Effector memory CD8-positive, alpha-beta T cell (primary cell): ENCODE measurements around the gene CALU.

ENCODE experiments used
- ATAC-seq: fragments of 150-1000 bp; cut with Tn5 transposase; replicated peaks from 2 replicates; pipeline ENCODE4 v1.10.0; 2021; ENCODE audit warnings: mild to moderate bottlenecking, moderate library complexity
- DNase-seq, 3 experiments: peaks; one replicate each; pipeline ENCODE4 v3.0.0; 2021
- H3K27ac Mint-ChIP-seq, 2 donors: one replicate each; pipeline ENCODE4 v1.8.0; 2022; ENCODE audit warnings: mild to moderate bottlenecking in 2 of 2, mixed read lengths in 2 of 2, moderate library complexity in 2 of 2
- H3K27me3 Mint-ChIP-seq, 2 donors: one replicate each; pipeline ENCODE4 v1.8.0; 2022; ENCODE audit warnings: mixed read lengths in 2 of 2
- H3K36me3 Mint-ChIP-seq: one replicate; pipeline ENCODE4 v1.8.0; 2022; ENCODE audit warnings: mild to moderate bottlenecking, moderate library complexity, mixed read lengths; ENCODE audit not compliant: insufficient read depth
- H3K4me1 Mint-ChIP-seq, 2 donors: one replicate each; pipeline ENCODE4 v1.8.0; 2022; ENCODE audit warnings: low read depth in 2 of 2, mixed read lengths in 2 of 2
- H3K4me3 Mint-ChIP-seq, 2 donors: one replicate each; pipeline ENCODE4 v1.8.0; 2022; ENCODE audit warnings: mild to moderate bottlenecking in 2 of 2, mixed read lengths in 2 of 2, moderate library complexity in 2 of 2
- H3K9me3 Mint-ChIP-seq, 2 donors: one replicate each; pipeline ENCODE4 v1.8.0; 2022; ENCODE audit warnings: mixed read lengths in 2 of 2

Gene CALU

DNA sequence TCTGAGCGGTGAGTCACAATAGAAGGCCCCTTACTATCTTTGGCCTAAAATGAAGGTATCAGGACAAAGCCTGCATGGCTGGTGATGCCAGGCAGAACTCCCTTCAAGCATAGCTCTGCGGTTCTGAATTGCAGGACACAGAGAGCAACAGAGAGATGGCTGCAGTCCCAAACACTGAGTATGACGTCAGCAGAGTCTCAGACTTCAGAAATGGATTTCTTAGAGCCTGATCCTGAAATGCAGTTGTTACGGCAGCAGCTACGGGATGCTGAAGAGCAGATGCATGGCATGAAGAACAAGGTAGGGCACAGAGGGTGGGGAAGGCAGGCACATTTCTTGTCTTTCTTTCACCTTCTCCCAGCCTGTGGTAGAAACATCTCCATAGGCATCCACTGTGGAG, 66.1 kb downstream of the CALU start:
- no peaks in the 10 kb centered on the region for H3K27me3 Mint-ChIP-seq
- no peak overlapping the region for H3K4me3 Mint-ChIP-seq
- no peak for ATAC-seq
- no peaks in the 10 kb centered on the region for H3K4me1 Mint-ChIP-seq
- DNase-seq: no peak
- H3K36me3 Mint-ChIP-seq: no peaks in the 10 kb centered on the region
- no peaks in the 10 kb centered on the region for H3K9me3 Mint-ChIP-seq
- no peak overlapping the region for H3K27ac Mint-ChIP-seq

DNA sequence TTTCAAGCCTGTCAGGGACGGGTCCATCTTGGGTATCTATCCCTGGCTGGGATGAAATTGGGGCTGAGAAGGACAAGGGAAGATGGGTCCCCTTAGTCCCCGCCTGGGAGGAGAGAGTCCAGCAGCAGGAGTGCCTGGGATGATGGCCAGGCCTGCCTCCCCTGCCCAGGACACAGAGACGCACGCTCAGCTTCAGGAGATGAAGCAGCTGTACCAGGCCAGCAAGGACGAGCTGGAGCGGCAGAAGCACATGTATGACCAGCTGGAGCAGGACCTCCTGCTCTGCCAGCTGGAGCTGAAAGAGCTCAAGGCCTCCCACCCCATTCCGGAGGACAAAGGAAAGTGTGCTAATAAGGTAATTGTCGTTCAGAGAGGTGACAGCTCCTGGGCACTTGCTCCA, 68.0 kb downstream of the CALU start:
- H3K4me1 Mint-ChIP-seq: no peaks in the 10 kb centered on the region
- ATAC-seq (no peak), DNase-seq (no peak)
- H3K4me3 Mint-ChIP-seq: no peak overlapping the region
- H3K9me3 Mint-ChIP-seq: no peaks in the 10 kb centered on the region
- no peak overlapping the region for H3K27ac Mint-ChIP-seq
- no peaks in the 10 kb centered on the region for H3K36me3 Mint-ChIP-seq
- no peaks in the 10 kb centered on the region for H3K27me3 Mint-ChIP-seq

DNA sequence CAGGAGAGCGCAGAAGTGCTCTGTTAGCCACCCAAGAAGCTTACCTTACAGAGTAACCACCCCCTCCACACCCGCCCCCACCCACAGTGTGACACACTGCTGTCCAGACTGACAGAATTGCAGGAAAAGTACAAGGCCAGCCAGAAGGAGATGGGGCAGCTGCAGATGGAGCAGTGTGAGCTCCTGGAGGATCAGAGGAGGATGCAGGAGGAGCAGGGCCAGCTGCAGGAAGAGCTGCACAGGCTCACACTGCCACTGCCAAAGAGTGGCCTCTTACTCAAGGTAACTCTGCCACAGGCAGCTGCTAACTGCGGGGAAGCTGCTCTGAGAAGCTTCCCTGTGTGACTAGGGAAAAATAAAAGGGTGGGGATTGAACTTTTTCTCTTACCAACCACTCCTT, 70.2 kb downstream of the CALU start:
- Mint-ChIP-seq H3K27ac (no peak overlapping the region), H3K9me3 (no peaks in the 10 kb centered on the region), H3K4me1 (no peaks in the 10 kb centered on the region), H3K4me3 (no peak overlapping the region), H3K36me3 (no peaks in the 10 kb centered on the region), H3K27me3 (no peaks in the 10 kb centered on the region)
- no peak for DNase-seq
- ATAC-seq: no peak

DNA sequence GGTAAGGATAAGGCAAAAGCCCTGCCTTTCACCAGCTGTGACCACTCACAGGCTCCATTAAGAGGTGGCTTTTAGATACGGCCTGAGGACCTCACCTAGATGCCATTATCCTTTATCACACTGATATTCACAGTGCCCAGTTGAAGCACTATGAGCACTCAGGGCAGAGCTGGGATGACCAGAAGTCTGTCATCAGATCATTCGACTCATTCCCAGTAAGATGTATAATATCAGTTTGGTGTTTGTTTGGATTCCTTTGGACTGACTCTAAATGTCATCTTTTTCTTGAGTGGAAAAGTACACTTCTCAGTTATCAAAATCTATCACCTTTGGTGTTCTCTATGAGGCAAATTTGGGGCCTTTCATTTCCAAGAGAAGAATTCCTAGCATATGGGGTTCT, 71.3 kb downstream of the CALU start:
- Mint-ChIP-seq H3K4me1 (no peaks in the 10 kb centered on the region), H3K4me3 (no peak overlapping the region), H3K27me3 (no peaks in the 10 kb centered on the region), H3K9me3 (no peaks in the 10 kb centered on the region), H3K27ac (no peak overlapping the region), H3K36me3 (no peaks in the 10 kb centered on the region)
- DNase-seq: no peak
- ATAC-seq: no peak

DNA sequence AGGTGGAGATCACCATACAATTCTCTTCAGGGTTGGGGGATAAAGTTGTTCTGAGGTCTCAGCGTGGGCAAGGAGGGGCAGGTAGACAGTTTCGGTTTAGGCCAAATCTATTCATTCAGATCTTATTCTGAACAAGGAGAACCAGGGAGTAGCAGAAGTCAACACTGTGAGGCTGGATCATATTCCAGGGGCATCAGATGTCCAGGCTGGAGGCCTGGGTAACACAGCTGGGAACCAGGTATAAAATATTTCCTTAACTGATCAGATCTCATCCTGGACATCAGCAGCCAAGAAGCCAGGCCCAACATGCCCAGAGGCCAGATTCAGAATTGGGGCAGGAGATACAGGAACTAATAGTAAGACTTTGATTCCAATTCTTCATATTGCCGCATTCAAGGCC, 71.8 kb downstream of the CALU start:
- H3K4me3 Mint-ChIP-seq: no peak overlapping the region
- H3K36me3 Mint-ChIP-seq: no peaks in the 10 kb centered on the region
- no peaks in the 10 kb centered on the region for H3K4me1 Mint-ChIP-seq
- H3K27me3 Mint-ChIP-seq: no peaks in the 10 kb centered on the region
- H3K9me3 Mint-ChIP-seq: no peaks in the 10 kb centered on the region
- no peak overlapping the region for H3K27ac Mint-ChIP-seq
- ATAC-seq: no peak
- no peak for DNase-seq

DNA sequence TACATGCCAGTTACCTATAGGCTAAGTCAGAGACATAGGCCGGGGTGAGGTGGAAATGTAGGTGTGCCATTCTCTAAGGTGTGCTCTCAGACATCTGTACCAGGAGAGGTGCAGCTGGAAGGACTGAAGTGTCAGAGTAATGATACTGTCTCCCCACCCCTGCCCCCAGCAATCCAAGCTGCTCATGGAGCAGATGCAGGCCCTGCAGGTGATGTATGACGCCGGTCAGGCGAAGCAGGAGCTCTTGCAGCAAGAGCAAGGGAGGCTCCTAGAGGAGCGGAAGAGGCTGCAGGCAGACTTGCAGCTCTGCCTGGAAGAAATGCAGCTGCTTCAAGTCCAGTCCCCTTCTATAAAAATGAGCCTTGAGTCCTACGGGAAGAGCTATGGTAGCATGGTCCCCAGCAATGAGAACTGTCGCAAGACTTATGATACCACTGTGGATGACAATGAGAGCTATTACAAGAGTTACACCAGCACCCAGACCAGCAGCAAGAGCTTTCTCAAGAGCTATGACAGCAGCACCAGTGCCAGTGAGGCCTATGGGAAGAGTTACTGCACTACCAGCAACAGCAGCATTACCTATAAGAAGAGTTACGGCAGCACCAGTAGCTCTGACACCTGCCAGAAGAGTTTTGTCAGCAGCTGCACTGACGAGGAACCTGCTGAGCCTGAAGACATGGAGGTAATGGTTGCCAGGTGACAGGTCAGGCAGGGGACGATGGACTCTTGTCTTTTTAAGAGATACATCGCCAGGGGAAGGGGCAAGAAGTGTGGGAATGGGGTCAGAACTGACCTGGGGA, 72.7 kb downstream of the CALU start:
- no peak overlapping the region for H3K27ac Mint-ChIP-seq
- H3K36me3 Mint-ChIP-seq: no peaks in the 10 kb centered on the region
- no peak for ATAC-seq
- H3K4me1 Mint-ChIP-seq: no peaks in the 10 kb centered on the region
- H3K4me3 Mint-ChIP-seq: no peak overlapping the region
- no peaks in the 10 kb centered on the region for H3K27me3 Mint-ChIP-seq
- no peaks in the 10 kb centered on the region for H3K9me3 Mint-ChIP-seq
- no peak for DNase-seq

DNA sequence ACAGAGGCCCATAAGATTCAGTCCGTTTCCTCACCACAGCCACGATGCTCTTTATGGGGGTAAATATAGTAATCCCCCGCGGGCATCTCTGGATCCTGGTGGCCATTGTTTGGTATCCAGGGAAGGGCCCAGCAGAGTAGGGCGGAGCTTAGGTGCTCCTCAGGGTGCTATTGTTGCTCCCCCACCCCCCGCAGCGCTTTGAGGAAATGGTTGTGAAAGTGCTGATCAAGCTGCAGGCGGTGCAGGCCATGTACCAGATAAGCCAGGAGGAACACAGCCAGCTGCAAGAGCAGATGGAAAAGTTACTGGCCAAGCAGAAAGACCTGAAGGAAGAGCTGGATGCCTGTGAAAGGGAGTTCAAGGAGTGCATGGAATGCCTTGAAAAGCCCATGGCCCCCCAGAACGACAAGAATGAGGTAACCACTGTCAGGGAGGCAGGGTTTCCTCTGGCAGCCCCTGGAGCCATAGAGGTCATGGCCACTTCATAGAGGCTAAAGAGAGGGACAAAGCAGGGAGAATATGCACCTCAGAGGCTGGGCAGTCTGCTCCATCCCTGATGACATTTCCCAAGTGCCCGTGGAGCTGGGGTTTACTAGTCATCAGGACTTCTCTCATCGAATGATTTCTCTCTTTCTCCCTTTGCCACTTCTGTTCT, 73.5 kb downstream of the CALU start:
- Mint-ChIP-seq H3K36me3 (no peaks in the 10 kb centered on the region), H3K27ac (no peak overlapping the region)

DNA sequence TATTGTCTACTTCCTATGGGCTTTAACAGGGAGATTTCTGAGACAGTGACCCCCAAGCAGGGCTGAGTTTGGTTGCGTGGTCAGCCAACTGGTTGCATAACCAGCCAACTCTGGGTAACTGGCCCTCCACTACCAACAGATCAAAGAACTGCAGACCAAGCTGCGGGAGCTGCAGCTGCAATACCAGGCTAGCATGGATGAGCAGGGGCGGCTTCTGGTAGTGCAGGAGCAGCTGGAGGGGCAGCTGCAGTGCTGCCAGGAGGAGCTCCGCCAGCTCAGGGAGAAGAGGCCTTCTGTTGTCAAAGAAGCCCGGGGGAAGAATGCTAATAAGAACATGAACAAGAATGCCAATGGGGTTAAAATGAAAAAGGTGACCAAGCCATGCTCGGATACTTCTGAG, 75.3 kb downstream of the CALU start:
- ATAC-seq (no peak), DNase-seq (no peak)
- Mint-ChIP-seq H3K4me3 (no peak overlapping the region), H3K27me3 (peaks cover 0 to 19% of the 10 kb centered on the region in 2 donors), H3K9me3 (no peaks in the 10 kb centered on the region), H3K4me1 (no peaks in the 10 kb centered on the region), H3K36me3 (no peaks in the 10 kb centered on the region), H3K27ac (no peak overlapping the region)

More for the DNA sequence above, 73.5 kb downstream of the CALU start:
- DNase-seq (no peak), ATAC-seq (no peak)
- peaks cover 0 to 4% of the 10 kb centered on the region in 2 donors for H3K27me3 Mint-ChIP-seq
- H3K4me3 Mint-ChIP-seq: no peak overlapping the region
- no peaks in the 10 kb centered on the region for H3K4me1 Mint-ChIP-seq
- H3K9me3 Mint-ChIP-seq: no peaks in the 10 kb centered on the region

DNA sequence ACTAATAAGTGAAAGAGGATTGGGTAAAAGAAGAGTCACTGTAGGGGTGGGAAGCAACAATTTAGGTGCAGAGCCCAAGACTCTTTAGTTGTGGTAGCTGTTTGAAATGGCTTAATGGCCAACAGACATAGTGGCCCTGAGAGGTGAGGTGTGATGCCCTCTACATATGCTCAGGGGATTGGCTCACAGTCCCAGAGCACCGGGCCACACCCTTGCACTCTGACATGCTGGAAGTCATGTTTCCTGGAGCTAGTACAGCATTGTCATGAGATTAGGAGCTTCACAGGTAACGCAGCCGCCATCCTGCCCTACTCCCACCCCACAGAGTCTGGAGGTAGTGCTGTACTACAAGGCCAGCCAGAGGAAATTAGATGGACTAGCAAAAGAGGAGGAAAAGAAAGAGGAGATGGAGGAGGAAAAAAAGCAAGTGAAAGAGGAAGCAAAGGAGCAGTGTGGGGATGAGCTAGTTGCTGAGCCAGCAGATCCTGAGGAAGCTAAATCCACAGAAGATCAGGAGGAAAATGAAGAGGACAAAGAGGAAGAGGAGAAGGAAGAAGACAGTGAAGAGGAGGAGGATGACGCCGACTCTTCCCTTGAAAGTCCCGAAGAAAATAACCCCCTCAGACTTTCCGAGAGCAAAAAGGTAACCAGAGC, 76.3 kb downstream of the CALU start:
- no peaks in the 10 kb centered on the region for H3K36me3 Mint-ChIP-seq
- H3K27me3 Mint-ChIP-seq: peaks cover 0 to 27% of the 10 kb centered on the region in 2 donors
- no peak overlapping the region for H3K4me3 Mint-ChIP-seq
- H3K9me3 Mint-ChIP-seq: no peaks in the 10 kb centered on the region
- ATAC-seq (no peak), DNase-seq (no peak)
- H3K27ac Mint-ChIP-seq: no peak overlapping the region
- H3K4me1 Mint-ChIP-seq: peaks cover 0 to 2% of the 10 kb centered on the region in 2 donors

DNA sequence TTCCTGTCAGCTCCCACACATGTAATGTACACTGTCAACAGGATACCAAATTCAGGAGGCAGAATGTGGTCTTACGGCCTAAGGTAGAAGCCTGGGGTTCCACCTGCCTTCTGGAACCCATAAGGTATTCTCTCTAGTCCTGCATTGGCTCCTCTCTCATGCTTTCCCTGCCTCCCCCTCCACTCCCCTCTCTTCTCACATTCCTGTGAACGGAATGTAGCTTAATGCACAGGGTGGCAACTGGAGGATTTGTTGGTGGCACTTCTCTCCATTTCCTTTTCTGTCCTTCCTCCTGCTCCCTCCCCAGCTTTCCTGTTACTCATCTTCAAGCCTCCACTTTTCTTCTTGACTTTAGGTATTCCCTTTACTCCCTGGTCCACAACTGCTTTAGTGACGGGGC, 79.5 kb downstream of the CALU start:
- Mint-ChIP-seq H3K36me3 (no peaks in the 10 kb centered on the region), H3K27me3 (peaks cover 0 to 43% of the 10 kb centered on the region in 2 donors), H3K9me3 (no peaks in the 10 kb centered on the region), H3K4me3 (no peak overlapping the region), H3K4me1 (peaks cover 0 to 2% of the 10 kb centered on the region in 2 donors), H3K27ac (no peak overlapping the region)
- no peak for ATAC-seq
- no peak for DNase-seq
